Measurements from ENCODE around the gene SNRNP25.
A peak's percentile ranks its signal among the peaks of the same experiment; 100 is the strongest.
"Not testable (repeated sequence)": the region's sequence is repeated elsewhere in the genome, so short reads cannot be mapped to it uniquely, and the experiment has no call there.

The SNRNP25 gene

GRCh38 chr16:53346-54236 is at the start of gene SNRNP25, which contains the start of gene POLR3K:
Gene SNRNP25 (plus strand): TSS chr16:53828. CDS start chr16:54017, 189 bp downstream.
Gene POLR3K (minus strand): TSS chr16:53608. CDS start chr16:53586, 22 bp downstream.
- H3K4me3 ChIP-seq (ENCODE audit: low read depth, low read length), result peak within 1 kb of the TSS; percentile 80

GRCh38 chr16:9903-10665 is 43.5 kb upstream of the SNRNP25 start:
- peak overlapping the region; percentile 8 for H3K4me3 ChIP-seq (ENCODE audit: low read depth, low read length)

- not testable (repeated sequence) for H3K4me3 ChIP-seq (ENCODE audit: low read depth, low read length)
Measured at GRCh38 chr16:10772-11171, 42.9 kb upstream of the SNRNP25 start.

GRCh38 chr16:17062-17765 is 36.4 kb upstream of the SNRNP25 start:
- not testable (repeated sequence) for H3K4me3 ChIP-seq (ENCODE audit: low read depth, low read length)

- not testable (repeated sequence) for H3K4me3 ChIP-seq (ENCODE audit: low read depth, low read length)
Measured at GRCh38 chr16:20886-21285, 32.7 kb upstream of the SNRNP25 start.

- not testable (repeated sequence) for H3K4me3 ChIP-seq (ENCODE audit: low read depth, low read length)
Measured at GRCh38 chr16:24151-24550, 29.5 kb upstream of the SNRNP25 start.

- not testable (repeated sequence) for H3K4me3 ChIP-seq (ENCODE audit: low read depth, low read length)
Measured at GRCh38 chr16:25926-26348, 27.7 kb upstream of the SNRNP25 start.

- not testable (repeated sequence) for H3K4me3 ChIP-seq (ENCODE audit: low read depth, low read length)
Measured at GRCh38 chr16:30627-31026, 23.0 kb upstream of the SNRNP25 start.

GRCh38 chr16:33154-33876 is 20.3 kb upstream of the SNRNP25 start:
- not testable (repeated sequence) for H3K4me3 ChIP-seq (ENCODE audit: low read depth, low read length)

GRCh38 chr16:33877-34647 is 19.6 kb upstream of the SNRNP25 start:
- no peak overlapping the region for H3K4me3 ChIP-seq (ENCODE audit: low read depth, low read length)

GRCh38 chr16:34648-34987 is 19.0 kb upstream of the SNRNP25 start:
- H3K4me3 ChIP-seq (ENCODE audit: low read depth, low read length), result no peak overlapping the region

- H3K4me3 ChIP-seq (ENCODE audit: low read depth, low read length), result no peak overlapping the region
Measured at GRCh38 chr16:35011-35677, 18.5 kb upstream of the SNRNP25 start.

GRCh38 chr16:35678-36305 is 17.8 kb upstream of the SNRNP25 start:
- H3K4me3 ChIP-seq (ENCODE audit: low read depth, low read length), result no peak overlapping the region

- H3K4me3 ChIP-seq (ENCODE audit: low read depth, low read length), result no peak overlapping the region
Measured at GRCh38 chr16:36336-36984, 17.2 kb upstream of the SNRNP25 start.

GRCh38 chr16:37511-37910 is 16.1 kb upstream of the SNRNP25 start:
- no peak overlapping the region for H3K4me3 ChIP-seq (ENCODE audit: low read depth, low read length)

- not testable (repeated sequence) for H3K4me3 ChIP-seq (ENCODE audit: low read depth, low read length)
Measured at GRCh38 chr16:38206-38605, 15.4 kb upstream of the SNRNP25 start.

- H3K4me3 ChIP-seq (ENCODE audit: low read depth, low read length), result no peak overlapping the region
Measured at GRCh38 chr16:38941-39892, 14.4 kb upstream of the SNRNP25 start.
